ENCODE data around the gene SRSF10.

DNA sequence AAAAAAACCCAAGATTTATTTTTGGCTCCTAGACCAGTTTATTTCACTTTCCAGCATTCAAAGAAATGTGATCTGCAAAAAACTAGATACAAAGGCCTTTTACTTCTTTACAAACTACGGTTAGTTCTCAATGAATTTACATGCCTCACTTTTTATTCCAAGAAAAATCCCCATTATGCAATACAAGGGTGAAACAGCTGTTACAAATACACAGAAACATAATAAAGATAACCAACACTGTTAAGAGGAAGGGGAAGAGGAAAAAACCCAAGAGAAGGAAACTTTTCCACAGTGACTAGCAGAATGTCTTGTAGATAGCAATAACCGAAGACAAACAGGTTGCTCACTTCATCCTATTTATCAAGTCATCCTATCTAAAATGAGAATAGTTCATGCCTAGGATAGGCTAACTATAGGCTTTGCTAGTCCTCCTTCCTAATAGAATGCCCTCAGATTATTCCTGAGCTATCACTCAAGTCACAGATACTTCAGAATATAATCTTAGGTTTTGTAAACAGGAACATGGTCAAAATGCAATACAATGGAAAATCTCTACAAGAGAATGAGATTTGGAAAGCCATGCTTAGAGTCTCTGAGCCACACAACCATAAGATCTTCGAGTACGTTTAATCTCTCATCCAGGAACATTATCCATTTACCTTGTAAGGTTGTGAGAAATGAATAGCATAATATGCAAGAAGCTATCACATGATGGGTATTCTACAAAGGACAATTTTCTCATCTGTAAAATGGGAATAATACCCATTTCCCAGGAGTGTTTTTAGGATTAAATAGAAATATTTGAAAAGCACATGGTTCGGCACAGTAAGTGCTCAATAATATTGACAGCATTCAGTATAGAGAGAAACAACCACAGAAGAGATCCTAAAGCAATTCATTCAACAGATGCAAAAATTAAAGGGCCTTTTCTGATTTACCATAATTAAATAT lies 15.1 kb downstream of the SRSF10 start:
- TF ChIP-seq, protein P1, sequence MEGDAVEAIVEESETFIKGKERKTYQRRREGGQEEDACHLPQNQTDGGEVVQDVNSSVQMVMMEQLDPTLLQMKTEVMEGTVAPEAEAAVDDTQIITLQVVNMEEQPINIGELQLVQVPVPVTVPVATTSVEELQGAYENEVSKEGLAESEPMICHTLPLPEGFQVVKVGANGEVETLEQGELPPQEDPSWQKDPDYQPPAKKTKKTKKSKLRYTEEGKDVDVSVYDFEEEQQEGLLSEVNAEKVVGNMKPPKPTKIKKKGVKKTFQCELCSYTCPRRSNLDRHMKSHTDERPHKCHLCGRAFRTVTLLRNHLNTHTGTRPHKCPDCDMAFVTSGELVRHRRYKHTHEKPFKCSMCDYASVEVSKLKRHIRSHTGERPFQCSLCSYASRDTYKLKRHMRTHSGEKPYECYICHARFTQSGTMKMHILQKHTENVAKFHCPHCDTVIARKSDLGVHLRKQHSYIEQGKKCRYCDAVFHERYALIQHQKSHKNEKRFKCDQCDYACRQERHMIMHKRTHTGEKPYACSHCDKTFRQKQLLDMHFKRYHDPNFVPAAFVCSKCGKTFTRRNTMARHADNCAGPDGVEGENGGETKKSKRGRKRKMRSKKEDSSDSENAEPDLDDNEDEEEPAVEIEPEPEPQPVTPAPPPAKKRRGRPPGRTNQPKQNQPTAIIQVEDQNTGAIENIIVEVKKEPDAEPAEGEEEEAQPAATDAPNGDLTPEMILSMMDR (optimal IDR thresholded peaks at IDR 0.05 in 1 of 3, IDR thresholded peaks at IDR 0.05 in 1 of 3, conservative IDR thresholded peaks at IDR 0.05 in 1 of 3; ENCODE audit: extremely low read depth in 1 of 3, insufficient read depth in 2 of 3, low read length in 3 of 3), result no peak
- no peak for TF ChIP-seq EZH2 (IDR thresholded peaks at IDR 0.05; ENCODE audit: low read length)

Measured in keratinocyte (primary cell).